ENCODE measurements around the gene ICA1.

ICA1 gene

DNA sequence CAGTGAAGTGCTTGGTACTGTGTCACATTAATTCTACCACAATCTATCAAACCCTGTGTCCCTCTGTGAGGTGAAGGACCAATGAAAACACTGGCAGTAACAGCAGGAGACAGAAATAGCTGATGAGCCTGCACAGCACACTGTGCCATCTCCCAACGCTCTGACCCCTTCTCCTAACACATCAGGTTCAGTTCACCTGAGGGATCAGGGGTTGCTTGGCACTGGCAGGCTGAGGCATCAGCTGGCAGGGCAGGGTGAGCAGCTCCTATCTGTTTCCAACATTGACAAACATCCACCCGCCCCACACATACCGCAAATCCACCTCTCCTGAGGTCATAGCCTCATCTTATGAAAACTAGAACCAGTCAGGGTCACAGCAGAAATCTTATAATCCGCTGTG, 120.9 kb downstream of the ICA1 start:
- H3K4me1 ChIP-seq (ENCODE audit: control insufficient read depth in 1 of 2, insufficient read depth in 1 of 2, low read depth in 1 of 2, low read length in 1 of 2), result no peaks in the 10 kb centered on the region
- no peaks in the 10 kb centered on the region for H3K27me3 ChIP-seq
- no peak overlapping the region for H3K27ac ChIP-seq
- no peak overlapping the region for H3K4me3 ChIP-seq (ENCODE audit: low read depth in 1 of 2, low read length in 1 of 2)
- peaks cover 47% of the 10 kb centered on the region for H3K36me3 ChIP-seq
- H3K9me3 ChIP-seq, result no peaks in the 10 kb centered on the region
- TF ChIP-seq, protein P1, sequence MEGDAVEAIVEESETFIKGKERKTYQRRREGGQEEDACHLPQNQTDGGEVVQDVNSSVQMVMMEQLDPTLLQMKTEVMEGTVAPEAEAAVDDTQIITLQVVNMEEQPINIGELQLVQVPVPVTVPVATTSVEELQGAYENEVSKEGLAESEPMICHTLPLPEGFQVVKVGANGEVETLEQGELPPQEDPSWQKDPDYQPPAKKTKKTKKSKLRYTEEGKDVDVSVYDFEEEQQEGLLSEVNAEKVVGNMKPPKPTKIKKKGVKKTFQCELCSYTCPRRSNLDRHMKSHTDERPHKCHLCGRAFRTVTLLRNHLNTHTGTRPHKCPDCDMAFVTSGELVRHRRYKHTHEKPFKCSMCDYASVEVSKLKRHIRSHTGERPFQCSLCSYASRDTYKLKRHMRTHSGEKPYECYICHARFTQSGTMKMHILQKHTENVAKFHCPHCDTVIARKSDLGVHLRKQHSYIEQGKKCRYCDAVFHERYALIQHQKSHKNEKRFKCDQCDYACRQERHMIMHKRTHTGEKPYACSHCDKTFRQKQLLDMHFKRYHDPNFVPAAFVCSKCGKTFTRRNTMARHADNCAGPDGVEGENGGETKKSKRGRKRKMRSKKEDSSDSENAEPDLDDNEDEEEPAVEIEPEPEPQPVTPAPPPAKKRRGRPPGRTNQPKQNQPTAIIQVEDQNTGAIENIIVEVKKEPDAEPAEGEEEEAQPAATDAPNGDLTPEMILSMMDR (IDR thresholded peaks at IDR 0.05), result no peak

DNA sequence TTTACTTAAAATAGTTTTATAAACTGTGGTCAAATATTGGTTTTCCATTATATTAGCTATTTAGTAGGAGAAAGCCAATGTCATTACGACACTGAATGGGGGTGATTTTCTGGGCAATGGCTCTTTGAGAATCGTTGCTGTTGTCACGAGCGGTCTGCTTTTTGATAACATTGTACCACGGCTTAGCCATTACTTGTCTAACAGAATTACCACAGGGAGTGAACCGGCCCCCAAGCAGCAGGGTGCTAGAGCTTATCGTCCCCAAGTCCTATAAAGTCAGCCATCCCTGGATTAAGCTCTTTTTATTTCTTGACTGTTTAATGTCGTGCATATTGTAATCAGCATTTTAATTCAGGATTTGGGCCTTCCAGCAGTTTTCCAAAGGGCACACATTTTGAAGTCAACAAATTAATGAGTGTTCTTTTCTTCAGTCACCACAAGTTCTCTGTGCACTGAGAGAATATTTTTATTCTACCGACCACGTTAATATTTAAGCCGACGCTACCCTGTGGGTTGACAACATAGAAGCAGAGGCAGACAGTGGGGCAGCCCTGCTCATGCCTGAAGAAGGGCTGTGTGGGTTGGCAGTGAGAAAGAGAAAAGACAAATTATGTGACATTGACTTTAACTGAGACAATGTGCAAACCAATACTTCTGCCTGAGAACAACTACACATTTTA, 125.8 kb downstream of the ICA1 start:
- H3K4me3 ChIP-seq (ENCODE audit: low read depth in 1 of 2, low read length in 1 of 2), result no peak overlapping the region
- TF ChIP-seq, protein P1 (IDR thresholded peaks at IDR 0.05), result no peak
- no peaks in the 10 kb centered on the region for H3K9me3 ChIP-seq
- peaks cover 27% of the 10 kb centered on the region for H3K36me3 ChIP-seq
- H3K4me1 ChIP-seq (ENCODE audit: control insufficient read depth in 1 of 2, insufficient read depth in 1 of 2, low read depth in 1 of 2, low read length in 1 of 2), result no peaks in the 10 kb centered on the region
- H3K27me3 ChIP-seq, result no peaks in the 10 kb centered on the region
- no peak overlapping the region for H3K27ac ChIP-seq

DNA sequence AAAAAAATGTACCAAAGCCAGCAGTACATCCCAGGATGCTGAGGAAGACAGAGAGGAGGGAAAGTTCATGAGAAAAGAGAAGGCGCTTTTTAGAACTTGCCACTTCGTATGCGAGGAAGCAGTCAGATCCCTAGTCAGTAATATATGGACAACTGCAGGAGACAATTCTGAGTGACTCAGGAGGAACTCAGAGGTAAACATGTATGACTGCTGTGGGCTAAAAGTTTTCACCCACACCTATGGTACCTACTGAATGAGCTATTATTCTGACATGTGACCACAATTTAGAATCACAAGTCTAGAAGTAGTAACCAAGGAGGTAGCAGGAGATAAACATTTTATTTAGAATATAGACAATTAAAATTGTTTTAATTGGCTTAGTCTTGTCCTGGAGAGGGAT, 126.5 kb downstream of the ICA1 start:
- H3K27ac ChIP-seq, result no peak overlapping the region
- H3K4me1 ChIP-seq (ENCODE audit: control insufficient read depth in 1 of 2, insufficient read depth in 1 of 2, low read depth in 1 of 2, low read length in 1 of 2), result no peaks in the 10 kb centered on the region
- no peaks in the 10 kb centered on the region for H3K27me3 ChIP-seq

DNA sequence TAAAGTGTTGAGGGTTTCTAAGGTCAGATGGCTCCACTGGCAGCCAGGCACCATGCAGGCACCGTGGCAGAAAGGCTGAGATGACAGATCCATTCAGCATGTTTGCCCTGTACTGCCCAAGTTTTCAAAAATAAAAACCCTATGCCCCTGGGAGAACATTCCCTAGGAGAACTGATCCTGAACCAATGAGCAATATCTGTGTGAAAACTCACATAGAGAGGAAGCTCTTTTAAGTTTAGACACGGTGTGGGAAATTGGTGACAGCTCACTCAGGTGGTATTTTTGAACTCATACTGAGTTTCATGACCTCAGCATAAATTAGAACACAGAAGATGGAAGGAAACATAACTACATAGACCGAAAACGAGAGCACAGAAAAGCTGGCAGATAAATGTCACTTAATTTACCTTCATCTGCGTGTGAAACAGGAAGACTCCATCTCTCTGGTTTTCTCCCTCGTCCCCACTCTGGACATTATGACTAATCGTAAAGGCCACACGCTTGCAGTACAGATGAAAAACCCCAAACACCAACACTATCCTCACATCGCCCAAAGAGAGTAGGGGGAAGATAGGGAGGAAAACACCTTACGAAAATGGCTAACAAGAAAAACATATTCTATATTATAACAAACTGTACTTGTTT, 127.8 kb downstream of the ICA1 start:
- Histone ChIP-seq H3K27ac (no peak overlapping the region), H3K4me3 (ENCODE audit: low read depth in 1 of 2, low read length in 1 of 2) (no peak overlapping the region), H3K36me3 (peaks cover 15% of the 10 kb centered on the region), H3K27me3 (no peaks in the 10 kb centered on the region), H3K4me1 (ENCODE audit: control insufficient read depth in 1 of 2, insufficient read depth in 1 of 2, low read depth in 1 of 2, low read length in 1 of 2) (no peaks in the 10 kb centered on the region), H3K9me3 (no peaks in the 10 kb centered on the region)
- TF ChIP-seq, protein P1 (IDR thresholded peaks at IDR 0.05), result no peak

More for the DNA sequence above, 126.5 kb downstream of the ICA1 start:
- TF ChIP-seq, protein P1 (IDR thresholded peaks at IDR 0.05), result no peak
- no peaks in the 10 kb centered on the region for H3K9me3 ChIP-seq
- H3K4me3 ChIP-seq (ENCODE audit: low read depth in 1 of 2, low read length in 1 of 2), result no peak overlapping the region
- H3K36me3 ChIP-seq, result peaks cover 19% of the 10 kb centered on the region

DNA sequence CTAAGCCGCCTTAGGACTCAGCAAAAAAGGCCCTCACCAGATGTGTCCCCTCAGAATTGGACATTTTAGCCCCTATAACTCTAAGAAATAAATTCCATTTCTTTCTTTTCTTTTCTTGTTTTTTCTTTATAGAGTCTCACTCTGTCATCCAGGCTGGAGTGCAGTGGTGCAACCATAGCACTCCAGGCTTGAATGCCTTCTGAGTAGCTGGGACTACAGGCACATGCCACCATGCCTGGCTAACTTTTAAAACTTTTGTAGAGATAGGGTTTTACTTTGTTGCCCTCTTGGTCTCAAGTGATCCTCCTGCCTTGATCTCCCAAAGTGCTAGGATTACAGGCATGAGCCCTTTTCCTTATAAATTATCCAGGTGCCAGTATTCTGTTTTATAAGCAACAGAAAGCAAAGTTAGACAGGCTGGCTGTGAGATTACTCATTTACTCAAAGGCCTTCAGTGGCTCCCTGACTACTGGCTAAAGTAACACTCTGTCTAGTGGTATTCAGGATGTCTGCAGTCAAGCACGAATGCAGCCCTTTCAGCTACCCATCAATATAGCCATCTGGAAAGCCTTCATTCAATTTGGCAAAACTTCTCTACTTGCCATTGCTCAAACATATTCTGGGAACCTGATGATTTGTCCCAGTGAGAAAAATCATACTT, 128.6 kb downstream of the ICA1 start:
- H3K4me3 ChIP-seq (ENCODE audit: low read depth in 1 of 2, low read length in 1 of 2), result no peak overlapping the region
- peaks cover 15% of the 10 kb centered on the region for H3K36me3 ChIP-seq
- TF ChIP-seq, protein P1 (IDR thresholded peaks at IDR 0.05), result no peak
- no peaks in the 10 kb centered on the region for H3K27me3 ChIP-seq
- H3K27ac ChIP-seq, result no peak overlapping the region
- peaks cover 7% of the 10 kb centered on the region in 2 experiments for H3K4me1 ChIP-seq (ENCODE audit: control insufficient read depth in 1 of 2, insufficient read depth in 1 of 2, low read depth in 1 of 2, low read length in 1 of 2)
- H3K9me3 ChIP-seq, result no peaks in the 10 kb centered on the region

Measured in neutrophil (primary cell).